ENCODE measurements around the gene CLDN6. TPM values are rescaled to one million over a fixed set of nuclear protein-coding genes. Genes with fewer than 3 reads are reported as not detected.

CLDN6 gene, protein sequence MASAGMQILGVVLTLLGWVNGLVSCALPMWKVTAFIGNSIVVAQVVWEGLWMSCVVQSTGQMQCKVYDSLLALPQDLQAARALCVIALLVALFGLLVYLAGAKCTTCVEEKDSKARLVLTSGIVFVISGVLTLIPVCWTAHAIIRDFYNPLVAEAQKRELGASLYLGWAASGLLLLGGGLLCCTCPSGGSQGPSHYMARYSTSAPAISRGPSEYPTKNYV
- 0.07 to 0.42 TPM (median 0.34 TPM) in 5 replicates for total RNA-seq (2022; extraction: Qiagen RNA extraction)

GRCh38 chr16:3017794-3018506 lies at the start of gene CLDN6:
Gene CLDN6 (minus strand): TSS chr16:3018183. CDS start chr16:3016021, 2,162 bp downstream.

GRCh38 chr16:3065069-3065741 lies 47.2 kb upstream of the CLDN6 start, which contains the start of gene IL32:
Gene IL32 (plus strand): TSS chr16:3065640. CDS start chr16:3065812, 172 bp downstream.

GRCh38 chr16:3045758-3046640 lies 28.0 kb upstream of the CLDN6 start, which contains the start of gene MMP25:
Gene MMP25 (plus strand): TSS chr16:3046561. CDS start chr16:3046918, 357 bp downstream.

GRCh38 chr16:3036726-3037315 lies 18.8 kb upstream of the CLDN6 start, which contains the start of gene BICDL2:
Gene BICDL2 (minus strand): TSS chr16:3036944. CDS start chr16:3035496, 1,448 bp downstream.

DNA sequence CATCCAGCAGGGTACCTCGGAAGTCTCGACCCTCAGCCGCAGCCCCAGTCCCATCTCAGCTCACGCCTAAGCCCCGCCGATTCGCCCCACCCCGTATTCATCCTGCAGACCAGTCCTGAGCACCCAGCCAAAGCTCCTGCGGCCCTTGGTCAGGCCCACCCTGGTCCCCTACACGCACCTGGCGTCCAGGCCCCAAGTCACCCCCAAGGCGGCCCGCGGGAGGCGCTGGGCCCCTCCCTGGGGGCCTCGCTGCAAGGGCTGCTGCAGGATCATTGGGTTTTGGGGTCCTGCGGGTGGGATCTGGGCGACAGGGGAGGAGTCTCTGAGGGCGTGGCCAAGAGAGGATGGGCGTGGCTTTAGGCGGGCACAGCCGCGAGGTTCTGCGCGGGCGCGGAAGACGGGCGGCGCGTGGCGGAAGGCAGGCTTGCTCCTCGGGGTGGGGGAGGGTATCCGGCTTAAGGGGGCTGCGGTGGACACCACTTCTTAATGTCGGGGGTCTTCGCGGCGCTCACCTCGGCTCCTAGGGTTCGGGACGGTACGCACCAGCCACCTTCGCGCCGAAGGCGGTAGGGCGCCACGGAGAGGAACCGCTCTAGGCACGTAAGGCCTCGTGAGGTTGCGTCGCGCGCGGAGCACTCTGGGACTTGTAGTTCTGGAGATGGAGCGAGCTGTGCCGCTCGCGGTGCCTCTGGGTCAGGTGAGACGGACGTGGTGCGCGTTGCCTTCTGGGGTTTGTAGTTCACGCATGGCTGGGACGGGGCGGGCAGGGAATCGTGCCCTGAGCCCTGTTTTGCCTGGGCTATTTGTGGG lies 5.9 kb upstream of the CLDN6 start, which contains the start of the genes HCFC1R1 and THOC6:
Gene HCFC1R1, minus strand, starts transcription at position 274 of the 810 bp plus-strand sequence. Its CDS starts 1 bp downstream, at position 273.
Gene THOC6, plus strand, starts transcription at position 367 of the 810 bp plus-strand sequence. Its CDS starts 292 bp downstream, at position 659.

GRCh38 chr16:3020247-3020603 lies 2.2 kb upstream of the CLDN6 start, which contains the start of gene TNFRSF12A:
Gene TNFRSF12A (plus strand): TSS chr16:3020368. CDS start chr16:3020398, 30 bp downstream.

GRCh38 chr16:3012828-3013420 lies 5.1 kb downstream of the CLDN6 start, which contains the start of gene CLDN9:
Gene CLDN9 (plus strand): TSS chr16:3012923. CDS start chr16:3013363, 440 bp downstream.

GRCh38 chr16:2980227-2981176 lies 37.5 kb downstream of the CLDN6 start, which contains the start of gene PKMYT1:
Gene PKMYT1 (minus strand): TSS chr16:2980446. CDS start chr16:2979657, 789 bp downstream.

DNA sequence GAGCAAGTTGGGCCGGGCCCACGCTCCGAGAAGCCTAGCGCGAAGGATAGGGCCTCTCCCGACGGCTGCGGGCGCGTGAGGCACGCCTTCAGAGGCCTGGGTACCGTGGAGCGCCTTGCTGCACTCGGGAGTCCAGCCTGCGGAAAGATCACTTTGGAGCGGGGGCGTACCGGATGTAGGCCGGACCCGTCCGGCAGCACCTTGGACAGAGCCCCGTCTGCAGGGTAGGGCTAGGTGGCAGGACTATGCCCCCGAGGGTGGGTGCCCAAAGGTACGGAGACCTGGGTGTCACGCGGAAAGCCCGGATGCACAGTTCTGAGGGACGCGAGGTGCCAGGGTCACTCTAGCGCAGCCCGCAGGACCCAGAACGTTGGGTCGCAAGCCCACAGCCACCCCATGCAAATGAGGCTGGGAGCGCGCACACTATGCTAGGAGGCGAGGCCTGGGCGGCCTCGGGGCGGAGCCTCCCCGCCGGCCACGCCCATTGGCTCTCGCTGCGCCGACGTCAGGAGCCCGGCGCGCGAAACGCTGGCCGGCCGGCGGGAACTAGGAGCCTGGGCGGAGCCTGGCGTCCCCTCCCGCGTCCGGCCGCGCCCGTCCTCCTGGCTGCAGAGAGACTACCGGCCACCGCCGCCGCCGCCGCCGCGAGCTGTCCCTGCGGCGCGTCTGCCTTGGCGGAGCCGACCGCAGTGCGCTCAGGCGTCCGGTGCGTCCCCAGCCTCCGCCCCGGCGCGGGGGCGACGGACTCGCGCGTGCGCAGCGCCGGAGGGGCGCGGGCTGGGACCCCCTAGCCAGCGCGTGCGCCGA lies 49.0 kb downstream of the CLDN6 start, which contains the start of gene PAQR4:
Gene PAQR4, plus strand, starts transcription at position 611 of the 807 bp plus-strand sequence. CDS start 327 bp downstream, outside the sequence.

Other genes starting within 250 kb of the CLDN6 start
- 484 to 531 TPM (median 518 TPM) in 5 replicates for gene ELOB, start 240.9 kb downstream of the CLDN6 start, total RNA-seq (2022; extraction: Qiagen RNA extraction)
- gene PRSS33, start 230.6 kb downstream of the CLDN6 start, total RNA-seq (2022; extraction: Qiagen RNA extraction) = not detected in 5 replicates
- not detected in 5 replicates for gene PRSS41, start 219.7 kb downstream of the CLDN6 start, total RNA-seq (2022; extraction: Qiagen RNA extraction)
- 0.14 to 0.34 TPM (median 0.28 TPM) in 3 of 5 replicates, not detected in the others for gene PRSS21, start 200.9 kb downstream of the CLDN6 start, total RNA-seq (2022; extraction: Qiagen RNA extraction)
- gene ZG16B, start 187.9 kb downstream of the CLDN6 start, total RNA-seq (2022; extraction: Qiagen RNA extraction) = 0.34 to 0.96 TPM (median 0.80 TPM) in 5 replicates
- gene PRSS22, start 160.0 kb downstream of the CLDN6 start, total RNA-seq (2022; extraction: Qiagen RNA extraction) = 0.64 to 1.5 TPM (median 1.2 TPM) in 5 replicates
- 46.9 to 54.5 TPM (median 51.5 TPM) in 5 replicates for gene FLYWCH2, start 135.0 kb downstream of the CLDN6 start, total RNA-seq (2022; extraction: Qiagen RNA extraction)
- 17.9 to 33.6 TPM (median 27.0 TPM) in 5 replicates for gene FLYWCH1, start 106.3 kb downstream of the CLDN6 start, total RNA-seq (2022; extraction: Qiagen RNA extraction)
- gene KREMEN2, start 53.9 kb downstream of the CLDN6 start, total RNA-seq (2022; extraction: Qiagen RNA extraction) = 0.88 to 2.6 TPM (median 2.2 TPM) in 5 replicates
- gene PAQR4, start 48.8 kb downstream of the CLDN6 start, total RNA-seq (2022; extraction: Qiagen RNA extraction) = 34.2 to 48.3 TPM (median 47.2 TPM) in 5 replicates
- 59.8 to 103 TPM (median 91.1 TPM) in 5 replicates for gene PKMYT1, start 37.7 kb downstream of the CLDN6 start, total RNA-seq (2022; extraction: Qiagen RNA extraction)
- 0.30 to 0.42 TPM (median 0.37 TPM) in 5 replicates for gene CLDN9, start 5.3 kb downstream of the CLDN6 start, total RNA-seq (2022; extraction: Qiagen RNA extraction)
- 455 to 639 TPM (median 557 TPM) in 5 replicates for gene TNFRSF12A, start 2.2 kb upstream of the CLDN6 start, total RNA-seq (2022; extraction: Qiagen RNA extraction)
- 231 to 250 TPM (median 239 TPM) in 5 replicates for gene HCFC1R1, start 5.8 kb upstream of the CLDN6 start, total RNA-seq (2022; extraction: Qiagen RNA extraction)
- gene THOC6, start 5.9 kb upstream of the CLDN6 start, total RNA-seq (2022; extraction: Qiagen RNA extraction) = 24.3 to 38.0 TPM (median 32.1 TPM) in 5 replicates
- not detected in 5 replicates for gene BICDL2, start 18.8 kb upstream of the CLDN6 start, total RNA-seq (2022; extraction: Qiagen RNA extraction)
- gene MMP25, start 28.4 kb upstream of the CLDN6 start, total RNA-seq (2022; extraction: Qiagen RNA extraction) = 0.78 to 1.4 TPM (median 0.94 TPM) in 5 replicates
- 21.6 to 34.9 TPM (median 26.1 TPM) in 5 replicates for gene IL32, start 47.5 kb upstream of the CLDN6 start, total RNA-seq (2022; extraction: Qiagen RNA extraction)
- 0.20 TPM in 1 of 5 replicates, not detected in the others for gene ZSCAN10, start 81.1 kb upstream of the CLDN6 start, total RNA-seq (2022; extraction: Qiagen RNA extraction)
- 11.6 to 15.7 TPM (median 14.4 TPM) in 5 replicates for gene ZNF205, start 94.4 kb upstream of the CLDN6 start, total RNA-seq (2022; extraction: Qiagen RNA extraction)
- 7.4 to 12.9 TPM (median 11.6 TPM) in 5 replicates for gene ZNF213, start 116.8 kb upstream of the CLDN6 start, total RNA-seq (2022; extraction: Qiagen RNA extraction)
- gene OR1F1, start 170.0 kb upstream of the CLDN6 start, total RNA-seq (2022; extraction: Qiagen RNA extraction) = 0.17 to 0.65 TPM (median 0.43 TPM) in 4 of 5 replicates, not detected in the other
- 7.4 to 8.2 TPM (median 7.6 TPM) in 5 replicates for gene ZNF200, start 217.0 kb upstream of the CLDN6 start, total RNA-seq (2022; extraction: Qiagen RNA extraction)
- 0.12 TPM in 1 of 5 replicates, not detected in the others for gene MEFV, start 238.4 kb upstream of the CLDN6 start, total RNA-seq (2022; extraction: Qiagen RNA extraction)

Data from A549 treated with Mapracorat at 1 μM for 4 hours (cell line).